ENCODE data around the gene IKZF3. TPM values are rescaled to one million over a fixed set of nuclear protein-coding genes. Genes with fewer than 3 reads are reported as not detected.
"Not testable (repeated sequence)": the region's sequence is repeated elsewhere in the genome, so short reads cannot be mapped to it uniquely, and the experiment has no call there.

The IKZF3 gene
- total RNA-seq, 1 experiment from 2014 or later, result not detected

DNA sequence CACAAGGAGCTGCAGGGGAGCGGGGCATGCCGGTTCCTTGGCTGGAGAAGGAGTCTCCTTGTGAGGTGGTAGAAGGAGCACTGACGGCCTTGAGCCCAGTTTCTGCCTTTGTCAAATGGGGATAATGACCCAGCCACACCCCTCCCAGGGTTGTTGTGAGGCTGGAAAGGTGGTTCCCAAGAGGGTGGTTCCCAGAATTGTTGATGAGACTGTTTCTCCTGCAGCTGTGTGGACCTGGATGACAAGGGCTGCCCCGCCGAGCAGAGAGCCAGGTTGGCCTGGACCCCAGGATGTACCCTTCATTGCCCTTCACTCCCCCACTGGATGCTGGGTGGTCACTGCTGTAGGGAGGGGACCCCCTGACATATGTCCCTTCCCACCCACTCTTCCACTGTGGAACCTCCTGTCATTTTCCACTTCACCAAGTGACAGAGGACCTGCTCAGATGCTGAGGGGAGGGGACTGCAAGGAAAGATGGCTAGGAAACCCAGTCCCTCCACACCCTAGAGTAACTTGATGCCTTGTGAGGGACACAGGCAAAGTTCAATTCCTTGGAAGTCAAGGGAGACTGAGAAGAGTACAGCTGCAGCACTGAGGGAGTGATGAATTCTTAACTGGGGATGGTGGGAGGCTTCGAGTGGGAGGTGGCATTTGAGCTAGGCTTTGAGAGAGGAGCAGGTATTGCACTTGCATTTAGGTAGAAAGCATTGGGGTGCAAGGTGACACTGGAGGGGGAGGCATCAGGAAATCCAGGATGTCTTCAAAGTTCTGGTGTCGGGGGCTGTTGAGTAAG is 144.4 kb downstream of the IKZF3 start:
- no peak for DNase-seq (ENCODE audit: low read depth)

DNA sequence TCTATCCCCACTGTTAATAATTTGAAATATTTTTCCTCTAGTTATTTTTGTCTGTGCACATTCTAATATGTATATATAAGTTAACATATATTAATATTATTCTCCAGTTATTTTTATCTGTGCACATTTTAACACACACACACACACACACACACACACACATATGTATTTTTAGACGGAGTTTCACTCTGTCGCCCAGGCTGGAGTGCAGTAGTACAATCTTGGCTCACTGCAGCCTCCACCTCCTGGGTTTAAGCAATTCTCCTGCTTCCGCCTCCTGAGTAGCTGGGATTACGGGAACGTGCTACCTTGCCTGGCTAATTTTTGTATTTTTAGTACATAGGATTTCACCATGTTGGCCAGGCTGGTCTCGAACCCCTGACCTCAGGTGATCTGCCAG is 146.5 kb downstream of the IKZF3 start:
- no peak for DNase-seq (ENCODE audit: low read depth)

DNA sequence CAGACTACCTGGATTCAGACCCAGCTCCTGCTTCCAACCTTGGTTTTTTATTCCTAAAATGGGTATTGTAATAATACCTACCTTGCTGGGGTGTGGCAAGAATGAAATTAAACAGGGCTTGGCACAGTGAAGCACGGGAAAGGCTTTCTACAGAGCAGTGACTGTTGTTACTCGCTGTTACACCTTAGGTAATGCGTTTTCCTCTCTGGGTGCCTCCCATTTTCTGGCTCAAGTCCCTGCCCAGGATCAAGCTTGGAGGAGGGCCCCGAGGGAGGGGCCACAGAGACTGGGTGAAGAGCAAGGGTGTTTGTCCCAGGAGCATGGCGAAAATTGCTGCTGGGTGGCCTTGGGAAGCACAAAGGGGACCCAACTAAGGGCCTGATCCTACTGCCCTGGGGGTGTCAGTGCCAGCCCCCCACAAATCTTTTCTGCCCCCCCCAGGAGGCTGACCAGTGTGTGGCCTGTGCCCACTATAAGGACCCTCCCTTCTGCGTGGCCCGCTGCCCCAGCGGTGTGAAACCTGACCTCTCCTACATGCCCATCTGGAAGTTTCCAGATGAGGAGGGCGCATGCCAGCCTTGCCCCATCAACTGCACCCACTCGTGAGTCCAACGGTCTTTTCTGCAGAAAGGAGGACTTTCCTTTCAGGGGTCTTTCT is 147.1 kb downstream of the IKZF3 start:
- DNase-seq (ENCODE audit: low read depth), result no peak

DNA sequence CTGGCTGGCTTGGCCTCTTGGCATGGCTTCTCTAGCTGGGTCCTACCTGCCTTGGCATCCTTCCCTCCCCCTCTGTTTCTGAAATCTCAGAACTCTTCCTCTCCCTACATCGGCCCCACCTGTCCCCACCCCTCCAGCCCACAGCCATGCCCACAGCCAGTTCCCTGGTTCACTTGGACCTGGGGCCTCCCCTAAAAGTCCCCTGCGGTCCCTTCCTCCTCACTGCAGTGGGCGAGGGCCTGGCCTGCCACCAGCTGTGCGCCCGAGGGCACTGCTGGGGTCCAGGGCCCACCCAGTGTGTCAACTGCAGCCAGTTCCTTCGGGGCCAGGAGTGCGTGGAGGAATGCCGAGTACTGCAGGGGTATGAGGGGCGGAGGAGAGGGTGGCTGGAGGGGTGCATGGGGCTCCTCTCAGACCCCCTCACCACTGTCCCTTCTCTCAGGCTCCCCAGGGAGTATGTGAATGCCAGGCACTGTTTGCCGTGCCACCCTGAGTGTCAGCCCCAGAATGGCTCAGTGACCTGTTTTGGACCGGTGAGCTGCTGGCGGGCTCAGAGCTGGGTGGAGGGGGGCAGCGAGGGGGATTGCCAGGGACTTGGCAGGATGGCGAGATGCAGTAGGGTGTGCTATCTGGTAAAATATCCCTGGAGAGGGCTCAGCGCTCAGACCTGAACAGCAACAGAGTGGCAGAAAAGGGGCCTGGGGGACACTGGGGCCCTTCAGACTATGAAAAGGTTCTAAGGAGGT is 147.9 kb downstream of the IKZF3 start:
- DNase-seq (ENCODE audit: low read depth), result no peak

DNA sequence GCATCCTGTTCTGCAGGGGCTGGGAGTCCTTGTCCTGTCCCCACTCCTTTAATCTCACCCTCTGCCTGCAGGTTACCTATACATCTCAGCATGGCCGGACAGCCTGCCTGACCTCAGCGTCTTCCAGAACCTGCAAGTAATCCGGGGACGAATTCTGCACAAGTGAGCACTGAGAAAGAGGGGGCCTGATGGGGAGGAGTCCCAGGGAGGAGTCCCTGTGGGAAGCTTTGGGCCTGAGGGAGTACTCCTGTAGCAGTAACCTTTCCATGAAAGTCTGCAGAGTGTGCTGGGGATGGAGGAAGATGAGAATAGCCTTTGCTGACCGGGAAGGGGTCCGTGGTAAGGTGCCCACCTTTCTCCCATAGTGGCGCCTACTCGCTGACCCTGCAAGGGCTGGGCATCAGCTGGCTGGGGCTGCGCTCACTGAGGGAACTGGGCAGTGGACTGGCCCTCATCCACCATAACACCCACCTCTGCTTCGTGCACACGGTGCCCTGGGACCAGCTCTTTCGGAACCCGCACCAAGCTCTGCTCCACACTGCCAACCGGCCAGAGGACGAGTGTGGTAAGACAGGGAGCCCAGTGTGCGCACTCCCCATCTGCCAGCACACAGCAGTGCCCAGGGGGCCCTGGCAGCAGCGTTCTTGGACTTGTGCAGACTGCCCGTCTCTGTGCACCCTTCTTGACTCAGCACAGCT is 148.6 kb downstream of the IKZF3 start:
- DNase-seq (ENCODE audit: low read depth), result no peak

DNA sequence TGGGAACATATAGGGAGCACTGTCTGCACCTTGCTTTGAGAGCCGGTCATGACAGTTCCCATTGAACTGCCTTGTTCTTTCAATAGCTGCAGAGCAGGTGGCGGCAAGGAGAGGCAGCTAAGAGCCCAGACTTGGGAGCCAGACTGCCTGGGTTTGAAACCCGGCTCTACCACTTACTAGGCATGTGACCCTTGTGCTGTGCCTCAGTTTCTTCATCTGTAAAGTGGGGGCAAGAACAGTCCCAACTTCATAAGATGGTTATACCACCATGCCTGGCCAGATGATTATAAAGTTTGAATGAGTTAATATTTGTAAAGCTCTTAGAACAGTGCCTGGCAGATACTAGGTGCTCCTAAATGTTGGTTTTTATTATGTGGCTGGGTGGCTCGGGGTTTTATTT is 149.9 kb downstream of the IKZF3 start:
- no peak for DNase-seq (ENCODE audit: low read depth)

DNA sequence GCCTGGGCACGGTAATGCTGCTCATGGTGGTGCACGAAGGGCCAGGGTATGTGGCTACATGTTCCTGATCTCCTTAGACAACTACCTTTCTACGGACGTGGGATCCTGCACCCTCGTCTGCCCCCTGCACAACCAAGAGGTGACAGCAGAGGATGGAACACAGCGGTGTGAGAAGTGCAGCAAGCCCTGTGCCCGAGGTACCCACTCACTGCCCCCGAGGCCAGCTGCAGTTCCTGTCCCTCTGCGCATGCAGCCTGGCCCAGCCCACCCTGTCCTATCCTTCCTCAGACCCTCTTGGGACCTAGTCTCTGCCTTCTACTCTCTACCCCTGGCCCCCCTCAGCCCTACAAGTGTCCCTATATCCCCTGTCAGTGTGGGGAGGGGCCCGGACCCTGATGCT is 152.3 kb downstream of the IKZF3 start:
- no peak for DNase-seq (ENCODE audit: low read depth)

DNA sequence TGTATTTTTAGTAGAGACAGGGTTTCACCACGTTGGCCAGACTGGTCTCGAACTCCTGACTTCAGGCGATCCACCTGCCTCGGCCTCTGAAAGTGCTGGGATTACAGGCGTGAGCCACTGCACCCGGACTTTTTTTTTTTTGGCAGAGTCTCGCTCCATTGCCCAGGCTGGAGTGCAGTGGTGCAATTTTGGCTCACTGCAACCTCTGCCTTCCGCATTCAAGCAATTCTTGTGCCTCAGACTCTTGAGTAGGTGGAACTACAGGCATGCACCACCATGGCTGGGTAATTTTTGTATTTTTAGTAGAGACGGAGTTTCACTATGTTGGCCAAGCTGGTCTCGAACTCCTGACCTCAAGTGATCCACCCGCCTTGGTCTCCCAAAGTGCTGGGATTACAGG is 153.0 kb downstream of the IKZF3 start:
- not testable (repeated sequence) for DNase-seq (ENCODE audit: low read depth)

DNA sequence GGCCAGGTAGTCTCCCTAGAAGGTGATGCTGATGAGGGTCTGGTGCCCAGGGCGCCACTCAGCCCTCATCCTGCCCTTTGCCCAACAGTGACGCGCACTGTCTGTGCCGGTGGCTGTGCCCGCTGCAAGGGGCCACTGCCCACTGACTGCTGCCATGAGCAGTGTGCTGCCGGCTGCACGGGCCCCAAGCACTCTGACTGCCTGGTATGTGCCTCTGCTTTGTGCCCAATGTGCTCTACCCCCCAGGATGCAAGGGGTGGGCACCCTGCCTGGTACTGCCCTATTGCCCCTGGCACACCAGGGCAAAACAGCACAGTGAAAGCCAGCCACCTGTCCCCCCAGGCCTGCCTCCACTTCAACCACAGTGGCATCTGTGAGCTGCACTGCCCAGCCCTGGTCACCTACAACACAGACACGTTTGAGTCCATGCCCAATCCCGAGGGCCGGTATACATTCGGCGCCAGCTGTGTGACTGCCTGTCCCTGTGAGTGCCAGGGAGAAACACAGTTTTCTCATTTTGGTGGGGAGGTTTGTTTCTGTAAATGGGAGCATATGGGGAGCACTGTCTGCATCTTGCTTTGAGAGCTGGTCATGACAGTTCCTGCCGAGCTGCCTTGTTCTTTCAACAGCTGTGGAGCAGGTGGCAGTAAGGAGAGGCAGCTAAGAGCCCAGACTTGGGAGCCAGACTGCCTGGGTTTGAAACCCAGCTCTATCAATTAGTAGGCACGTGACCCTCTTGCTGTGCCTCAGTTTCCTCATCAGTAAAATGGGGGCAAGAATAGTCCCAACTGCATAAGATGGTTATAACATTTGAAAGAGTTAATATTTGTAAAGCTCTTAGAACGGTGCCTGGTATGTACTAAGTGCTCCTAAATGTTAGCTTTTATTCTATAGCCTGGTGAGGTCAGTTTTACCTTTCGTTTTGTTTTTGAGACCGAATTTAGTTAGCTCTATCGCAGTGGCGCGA is 153.8 kb downstream of the IKZF3 start:
- no peak for DNase-seq (ENCODE audit: low read depth)

DNA sequence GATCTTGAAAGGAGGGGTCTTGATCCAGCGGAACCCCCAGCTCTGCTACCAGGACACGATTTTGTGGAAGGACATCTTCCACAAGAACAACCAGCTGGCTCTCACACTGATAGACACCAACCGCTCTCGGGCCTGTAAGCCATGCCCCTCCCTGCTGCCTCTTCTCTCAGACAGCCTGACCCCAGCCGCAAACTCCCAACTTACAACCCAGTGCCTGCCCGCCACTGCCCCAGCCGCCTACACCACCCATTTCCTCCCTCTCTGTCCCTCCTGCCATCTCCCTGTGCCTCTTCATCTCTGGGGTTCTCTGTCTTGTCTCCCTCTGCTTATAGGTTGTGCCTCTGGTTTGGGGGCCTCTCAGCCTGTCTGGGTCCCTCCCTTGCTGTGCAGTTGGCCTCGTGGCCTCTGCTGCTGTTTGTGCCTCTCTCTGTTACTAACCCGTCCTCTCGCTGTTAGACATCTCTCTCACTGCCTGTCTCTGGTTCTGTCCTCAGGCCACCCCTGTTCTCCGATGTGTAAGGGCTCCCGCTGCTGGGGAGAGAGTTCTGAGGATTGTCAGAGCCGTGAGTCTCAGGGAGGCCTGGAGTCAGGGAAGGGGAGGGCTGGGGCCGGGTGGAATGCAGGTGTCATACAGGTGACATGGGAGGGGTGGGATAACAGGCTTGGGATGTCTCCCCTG is 154.7 kb downstream of the IKZF3 start:
- DNase-seq (ENCODE audit: low read depth), result no peak

Other genes with a start within 250 kb of the IKZF3 start
- gene PPP1R1B, start 237.4 kb downstream of the IKZF3 start, total RNA-seq (2014; rRNA removed; shearing (Covaris generic)), result not detected in 2 replicates
- 20.8 and 33.1 TPM in 2 replicates for gene STARD3, start 227.2 kb downstream of the IKZF3 start, total RNA-seq (2014; rRNA removed; shearing (Covaris generic))
- gene TCAP, start 199.0 kb downstream of the IKZF3 start, total RNA-seq (2014; rRNA removed; shearing (Covaris generic)), result 0.05 TPM in 1 of 2 replicates, not detected in the other
- not detected in 2 replicates for gene PNMT, start 195.9 kb downstream of the IKZF3 start, total RNA-seq (2014; rRNA removed; shearing (Covaris generic))
- 9.2 and 13.0 TPM in 2 replicates for gene PGAP3, start 176.3 kb downstream of the IKZF3 start, total RNA-seq (2014; rRNA removed; shearing (Covaris generic))
- gene ERBB2, start 164.2 kb downstream of the IKZF3 start, total RNA-seq (2014; rRNA removed; shearing (Covaris generic)), result 1.2 and 1.8 TPM in 2 replicates
- 84.5 and 89.4 TPM in 2 replicates for gene MIEN1, start 133.8 kb downstream of the IKZF3 start, total RNA-seq (2014; rRNA removed; shearing (Covaris generic))
- not detected in 2 replicates for gene GRB7, start 126.4 kb downstream of the IKZF3 start, total RNA-seq (2014; rRNA removed; shearing (Covaris generic))
- not detected in 2 replicates for gene ZPBP2, start 3.9 kb upstream of the IKZF3 start, total RNA-seq (2014; rRNA removed; shearing (Covaris generic))
- 0.15 and 1.5 TPM in 2 replicates for gene GSDMB, start 54.3 kb upstream of the IKZF3 start, total RNA-seq (2014; rRNA removed; shearing (Covaris generic))
- 28.9 and 42.7 TPM in 2 replicates for gene ORMDL3, start 63.3 kb upstream of the IKZF3 start, total RNA-seq (2014; rRNA removed; shearing (Covaris generic))
- gene LRRC3C, start 63.4 kb upstream of the IKZF3 start, total RNA-seq (2014; rRNA removed; shearing (Covaris generic)), result not detected in 2 replicates
- gene GSDMA, start 98.7 kb upstream of the IKZF3 start, total RNA-seq (2014; rRNA removed; shearing (Covaris generic)), result not detected in 2 replicates
- 138 and 170 TPM in 2 replicates for gene PSMD3, start 116.5 kb upstream of the IKZF3 start, total RNA-seq (2014; rRNA removed; shearing (Covaris generic))
- not detected in 2 replicates for gene CSF3, start 151.1 kb upstream of the IKZF3 start, total RNA-seq (2014; rRNA removed; shearing (Covaris generic))
- 25.9 and 29.1 TPM in 2 replicates for gene MED24, start 190.1 kb upstream of the IKZF3 start, total RNA-seq (2014; rRNA removed; shearing (Covaris generic))
- gene THRA, start 198.7 kb upstream of the IKZF3 start, total RNA-seq (2014; rRNA removed; shearing (Covaris generic)), result 19.2 and 26.7 TPM in 2 replicates
- 5.7 and 6.3 TPM in 2 replicates for gene NR1D1, start 236.3 kb upstream of the IKZF3 start, total RNA-seq (2014; rRNA removed; shearing (Covaris generic))